Endothelial cell of umbilical vein (primary cell): Measurements from ENCODE around the gene PHF1. TPM values are rescaled to one million over a fixed set of nuclear protein-coding genes. Genes with fewer than 3 reads are reported as not detected.
A peak's percentile ranks its signal among the peaks of the same experiment; 100 is the strongest.

Experiments
- BruUV-seq: library from RNA; stranded (reverse); fragments of 400-500 nt; replicated peaks from 2 replicates; lab custom pipeline; 2021; lab: Mats Ljungman, UMichigan
- CTCF ChIA-PET: fragments of 300-600, 350-600 bp; sonication (Branson Sonifier 250); formaldehyde crosslinking; loops from one replicate; lab custom pipeline; 2021; ENCODE audit warnings: antibody characterized with exemption, inconsistent platforms; lab: Charles Lee
- POLR2A ChIA-PET: fragments of 300-600, 350-600 bp; sonication (Branson Sonifier 250); formaldehyde crosslinking; loops from one replicate; lab custom pipeline; 2021; ENCODE audit warnings: antibody characterized with exemption, inconsistent platforms; lab: Charles Lee
- DNase-seq: peaks from one replicate; pipeline ENCODE4 v3.0.0-alpha.2; 2011; ENCODE audit warnings: low read depth, low spot score
- FAIRE-seq: peaks from 2 replicates; lab custom pipeline; 2011; peaks lifted over from hg19 to GRCh38; lab: Jason Lieb, UNC
- H2AFZ ChIP-seq: 2 replicates; pipeline ENCODE4 v1.6.0; 2012; ENCODE audit warnings: low read depth, low read length, control low read depth, inconsistent platforms
- H3K27ac ChIP-seq: 2 replicates; pipeline ENCODE4 v1.5.1; 2011; ENCODE audit warnings: low read depth, mild to moderate bottlenecking, control low read depth, low read length, moderate library complexity; ENCODE audit not compliant: insufficient read depth
- H3K27me3 ChIP-seq, 2 experiments: 2 replicates each; pipeline versions ENCODE4 v1.6.0 to v1.6.1; 2011; ENCODE audit warnings: low read length in 2 of 2, mixed read lengths in 1 of 2; ENCODE audit not compliant: control insufficient read depth in 2 of 2, insufficient read depth in 2 of 2
- H3K36me3 ChIP-seq, 2 experiments: 2 replicates in 1 of 2; 3 replicates in 1 of 2; pipeline ENCODE4 v1.5.1; 2011; ENCODE audit warnings: low read length in 2 of 2, mild to moderate bottlenecking in 1 of 2, moderate library complexity in 1 of 2; ENCODE audit not compliant: control insufficient read depth in 2 of 2, insufficient read depth in 2 of 2; ENCODE audit errors: extremely low read depth in 1 of 2
- H3K4me1 ChIP-seq: 3 replicates; pipeline ENCODE4 v1.5.1; 2011; ENCODE audit warnings: mild to moderate bottlenecking, low read length; ENCODE audit not compliant: control insufficient read depth, insufficient read depth; ENCODE audit errors: extremely low read depth
- H3K4me2 ChIP-seq: 2 replicates; pipeline ENCODE4 v1.6.1; 2011; ENCODE audit warnings: low read length, control low read depth, mixed read lengths; ENCODE audit not compliant: insufficient read depth
- H3K4me3 ChIP-seq, 3 experiments: fragments of 200-600 bp in 1 of 3; sonication (generic), shearing (Covaris generic) in 1 of 3; replicated peaks in 1 of 3; 2 replicates each; pipeline ENCODE4 v1.5.1; 2011 to 2016; ENCODE audit warnings: control low read depth in 3 of 3, low read length in 3 of 3, mild to moderate bottlenecking in 2 of 3, inconsistent platforms in 1 of 3, low read depth in 1 of 3, moderate library complexity in 1 of 3; ENCODE audit not compliant: insufficient read depth in 1 of 3
- H3K79me2 ChIP-seq: 2 replicates; pipeline ENCODE4 v1.6.0; 2012; ENCODE audit warnings: low read length, inconsistent platforms; ENCODE audit not compliant: control insufficient read depth, insufficient read depth
- H3K9ac ChIP-seq: replicated peaks from 2 replicates; pipeline ENCODE3; 2011; ENCODE audit warnings: low read length, control low read depth; ENCODE audit not compliant: insufficient read depth; ENCODE audit errors: extremely low read depth
- H3K9me1 ChIP-seq: replicated peaks from 3 replicates; pipeline ENCODE4 v1.6.0; 2011; ENCODE audit warnings: mild to moderate bottlenecking, low read length; ENCODE audit not compliant: control insufficient read depth, insufficient read depth; ENCODE audit errors: extremely low read depth
- H3K9me3 ChIP-seq: replicated peaks from 2 replicates; pipeline ENCODE4 v1.5.1; 2012; ENCODE audit warnings: low read length, inconsistent platforms; ENCODE audit not compliant: control insufficient read depth, insufficient read depth
- H4K20me1 ChIP-seq: replicated peaks from 2 replicates; pipeline ENCODE3; 2011; ENCODE audit warnings: mild to moderate bottlenecking, low read length; ENCODE audit not compliant: control insufficient read depth, insufficient read depth; ENCODE audit errors: extremely low read depth
- EZH2 ChIP-seq: IDR thresholded peaks from 2 replicates; pipeline ENCODE4 v1.6.1; 2012; ENCODE audit warnings: borderline replicate concordance, low read depth, mild to moderate bottlenecking, moderate library complexity, low read length, inconsistent platforms; ENCODE audit not compliant: severe bottlenecking
- FOS ChIP-seq: IDR thresholded peaks from 2 replicates; pipeline ENCODE4 v1.6.1; 2011; ENCODE audit warnings: mild to moderate bottlenecking, low read length, moderate library complexity, borderline replicate concordance; ENCODE audit not compliant: insufficient read depth
- GATA2 ChIP-seq: IDR thresholded peaks from 2 replicates; pipeline ENCODE4 v1.7.0; 2011; ENCODE audit warnings: low read depth, mild to moderate bottlenecking, moderate library complexity, mixed read lengths, low read length; ENCODE audit not compliant: insufficient read length, insufficient read depth
- JUN ChIP-seq: IDR thresholded peaks from 2 replicates; pipeline ENCODE4 v1.6.1; 2011; ENCODE audit warnings: borderline replicate concordance, low read depth; ENCODE audit not compliant: insufficient read length, insufficient read depth
- MYC ChIP-seq: IDR thresholded peaks from one replicate; pipeline ENCODE4 v1.6.1; 2011; ENCODE audit warnings: mild to moderate bottlenecking, low read depth, low read length
- POLR2A ChIP-seq: IDR thresholded peaks from 2 replicates; pipeline ENCODE4 v1.6.1; 2012; ENCODE audit warnings: low read depth, mild to moderate bottlenecking, control low read depth, low read length
- POLR2AphosphoS5 ChIP-seq: IDR thresholded peaks from 2 replicates; pipeline ENCODE4 v1.6.1; 2012; ENCODE audit warnings: low read depth, mild to moderate bottlenecking, control low read depth, low read length, moderate library complexity; ENCODE audit not compliant: insufficient read depth
- dilution Hi-C: fragments of 300-500 bp; cut with MboI; formaldehyde crosslinking; loops from one replicate; pipeline ENCODE4 v1.15.0; 2019; ENCODE audit warnings: low sequenced_read_pairs; ENCODE audit not compliant: extremely low pct_ligation_motif_present
- intact Hi-C: fragments of 100-400 bp; cut with micrococcal nuclease; formaldehyde crosslinking; loops from one replicate; pipeline ENCODE4 v1.10.0; 2022
- polyA plus RNA-seq, 4 experiments: library from polyadenylated mRNA; depleted of rRNA in 3 of 4; stranded (reverse) in 3 of 4; unstranded in 1 of 4; fragments of >200 nt; gene quantifications; 2 replicates each; pipeline versions ENCODE4 v1.2.1 to v1.2.3, GENCODE V29; 2011 to 2012; ENCODE audit warnings: missing spikeins in 1 of 4
- total RNA-seq: library from RNA; stranded (reverse); gene quantifications from 2 replicates; pipeline ENCODE4 v1.2.3, GENCODE V29; 2021
- TF ChIP-seq, protein P1 (sequence below): IDR thresholded peaks from 2 replicates; pipeline ENCODE4 v1.6.1; 2011; ENCODE audit not compliant: insufficient read depth, insufficient read length
- TF ChIP-seq, protein P2 (sequence below), 2 donors: IDR thresholded peaks; 1 replicate in 1 of 2; 2 replicates in 1 of 2; pipeline ENCODE4 v1.5.1; 2011; ENCODE audit warnings: low read length in 2 of 2, mild to moderate bottlenecking in 2 of 2, moderate library complexity in 2 of 2, control low read depth in 1 of 2, inconsistent platforms in 1 of 2, low read depth in 1 of 2; ENCODE audit not compliant: insufficient read depth in 1 of 2; ENCODE audit errors: extremely low read depth in 1 of 2

The PHF1 gene
- total and polyA plus RNA-seq, 2 donors (not counting 3 experiments of a cell fraction or from before 2014, with no cell fraction given), result 32.5 to 53.1 TPM

DNA sequence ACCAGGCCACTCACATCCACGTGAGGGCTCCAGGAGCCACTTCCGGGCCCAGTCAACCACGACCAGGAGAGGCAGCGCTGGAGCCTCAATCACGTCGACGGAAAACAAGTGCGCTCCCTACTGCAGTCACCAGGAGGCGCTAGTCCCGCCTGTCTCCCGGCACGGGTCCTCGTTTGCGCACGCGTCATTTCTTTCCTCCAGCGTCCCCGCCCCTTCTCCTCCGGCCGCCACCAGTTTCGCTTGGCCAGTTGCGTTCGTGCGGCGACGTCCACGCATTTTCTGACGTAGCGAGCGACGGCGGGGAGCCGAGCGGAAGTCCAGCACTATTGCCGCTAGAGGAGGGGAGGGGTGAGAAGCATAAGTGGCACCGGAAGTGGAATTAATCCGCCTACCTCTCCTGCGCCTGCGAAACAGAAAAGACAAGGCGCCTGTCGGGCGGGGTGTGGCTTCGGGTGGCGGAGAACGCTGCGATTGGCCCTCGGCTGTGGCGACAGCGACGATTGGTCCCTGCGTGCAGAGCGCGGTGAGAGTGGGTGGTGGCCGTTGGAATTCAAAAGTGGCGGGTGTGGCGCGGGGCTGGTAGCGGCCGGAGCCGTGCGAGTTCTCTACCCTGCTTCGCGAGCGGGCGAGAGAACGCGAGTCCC is 19.4 kb upstream of the PHF1 start, which contains the start of gene KIFC1:
TSS of gene KIFC1 (plus strand) at position 546 of the 644 bp plus-strand sequence. CDS start 163 bp downstream, outside the sequence.
- H2AFZ ChIP-seq, result peak within 1 kb of the TSS; percentile 91
- intact Hi-C loops, result loop anchor here (1.0 to 5.0 kb wide), 5 partner anchors 19 to 101 kb away; partner anchors contain the start of gene ZBTB9
- H3K9ac ChIP-seq, result peak within 1 kb of the TSS; percentile 55
- peak within 1 kb of the TSS; percentile 64 for H3K4me2 ChIP-seq
- H3K79me2 ChIP-seq, result peaks cover 47% of the 10 kb centered on the region
- POLR2A ChIA-PET, result no interaction called here
- peaks cover 26% of the 10 kb centered on the region for H3K4me1 ChIP-seq
- H3K27me3 ChIP-seq, result no peaks in the 10 kb centered on the region
- peak; percentile 100 for DNase-seq
- H3K9me3 ChIP-seq, result no peaks in the 10 kb centered on the region
- dilution Hi-C loops, result no loop called here
- BruUV-seq, result TSS peak; percentile 55
- CTCF ChIA-PET, result interaction anchor here (0.7 to 2.0 kb wide), 6 partner anchors 16 to 188 kb away, joined by 3 to 15 read pairs (median 4); partner anchors contain the start of genes BAK1 and ZBTB9
- peak; percentile 99 for FAIRE-seq
- H3K4me3 ChIP-seq, result peak within 1 kb of the TSS; percentile 73 to 85 (median 84)
- H3K9me1 ChIP-seq, result no peaks in the 10 kb centered on the region
- H4K20me1 ChIP-seq, result no peaks in the 10 kb centered on the region
- TF ChIP-seq POLR2AphosphoS5 (no peak), MYC (no peak), EZH2 (no peak), POLR2A (peak; percentile 28), FOS (no peak), GATA2 (no peak), JUN (no peak)
- TF ChIP-seq, protein P1, sequence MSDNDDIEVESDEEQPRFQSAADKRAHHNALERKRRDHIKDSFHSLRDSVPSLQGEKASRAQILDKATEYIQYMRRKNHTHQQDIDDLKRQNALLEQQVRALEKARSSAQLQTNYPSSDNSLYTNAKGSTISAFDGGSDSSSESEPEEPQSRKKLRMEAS, result peak; percentile 74
- TF ChIP-seq, protein P2, sequence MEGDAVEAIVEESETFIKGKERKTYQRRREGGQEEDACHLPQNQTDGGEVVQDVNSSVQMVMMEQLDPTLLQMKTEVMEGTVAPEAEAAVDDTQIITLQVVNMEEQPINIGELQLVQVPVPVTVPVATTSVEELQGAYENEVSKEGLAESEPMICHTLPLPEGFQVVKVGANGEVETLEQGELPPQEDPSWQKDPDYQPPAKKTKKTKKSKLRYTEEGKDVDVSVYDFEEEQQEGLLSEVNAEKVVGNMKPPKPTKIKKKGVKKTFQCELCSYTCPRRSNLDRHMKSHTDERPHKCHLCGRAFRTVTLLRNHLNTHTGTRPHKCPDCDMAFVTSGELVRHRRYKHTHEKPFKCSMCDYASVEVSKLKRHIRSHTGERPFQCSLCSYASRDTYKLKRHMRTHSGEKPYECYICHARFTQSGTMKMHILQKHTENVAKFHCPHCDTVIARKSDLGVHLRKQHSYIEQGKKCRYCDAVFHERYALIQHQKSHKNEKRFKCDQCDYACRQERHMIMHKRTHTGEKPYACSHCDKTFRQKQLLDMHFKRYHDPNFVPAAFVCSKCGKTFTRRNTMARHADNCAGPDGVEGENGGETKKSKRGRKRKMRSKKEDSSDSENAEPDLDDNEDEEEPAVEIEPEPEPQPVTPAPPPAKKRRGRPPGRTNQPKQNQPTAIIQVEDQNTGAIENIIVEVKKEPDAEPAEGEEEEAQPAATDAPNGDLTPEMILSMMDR (IDR thresholded peaks at IDR 0.05; ENCODE audit: extremely low read depth in 1 of 2, insufficient read depth in 1 of 2, low read depth in 1 of 2, low read length in 2 of 2), result peak; percentile 98 to 99
- peaks cover 0 to 2% of the 10 kb centered on the region in 2 experiments for H3K36me3 ChIP-seq
- H3K27ac ChIP-seq, result peak within 1 kb of the TSS; percentile 57
